Measurements from ENCODE around the gene SUSD6.

SUSD6 gene

GRCh38 chr14:69680297-69680696 lies 68.9 kb downstream of the SUSD6 start:
- no peak overlapping the region for H3K4me3 ChIP-seq (ENCODE audit: control insufficient read depth, low read depth, low read length)
- TF ChIP-seq, protein P1, sequence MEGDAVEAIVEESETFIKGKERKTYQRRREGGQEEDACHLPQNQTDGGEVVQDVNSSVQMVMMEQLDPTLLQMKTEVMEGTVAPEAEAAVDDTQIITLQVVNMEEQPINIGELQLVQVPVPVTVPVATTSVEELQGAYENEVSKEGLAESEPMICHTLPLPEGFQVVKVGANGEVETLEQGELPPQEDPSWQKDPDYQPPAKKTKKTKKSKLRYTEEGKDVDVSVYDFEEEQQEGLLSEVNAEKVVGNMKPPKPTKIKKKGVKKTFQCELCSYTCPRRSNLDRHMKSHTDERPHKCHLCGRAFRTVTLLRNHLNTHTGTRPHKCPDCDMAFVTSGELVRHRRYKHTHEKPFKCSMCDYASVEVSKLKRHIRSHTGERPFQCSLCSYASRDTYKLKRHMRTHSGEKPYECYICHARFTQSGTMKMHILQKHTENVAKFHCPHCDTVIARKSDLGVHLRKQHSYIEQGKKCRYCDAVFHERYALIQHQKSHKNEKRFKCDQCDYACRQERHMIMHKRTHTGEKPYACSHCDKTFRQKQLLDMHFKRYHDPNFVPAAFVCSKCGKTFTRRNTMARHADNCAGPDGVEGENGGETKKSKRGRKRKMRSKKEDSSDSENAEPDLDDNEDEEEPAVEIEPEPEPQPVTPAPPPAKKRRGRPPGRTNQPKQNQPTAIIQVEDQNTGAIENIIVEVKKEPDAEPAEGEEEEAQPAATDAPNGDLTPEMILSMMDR (conservative IDR thresholded peaks at IDR 0.05; ENCODE audit: control insufficient read depth, insufficient read depth, low read depth, low read length) = no peak
- DNase-seq (ENCODE audit: low read depth) = no peak

- H3K4me3 ChIP-seq (ENCODE audit: control insufficient read depth, low read depth, low read length) = no peak overlapping the region
- TF ChIP-seq, protein P1 (conservative IDR thresholded peaks at IDR 0.05; ENCODE audit: control insufficient read depth, insufficient read depth, low read depth, low read length) = no peak
- no peak for DNase-seq (ENCODE audit: low read depth)
Observed at GRCh38 chr14:69682136-69682535, 70.7 kb downstream of the SUSD6 start.

DNA sequence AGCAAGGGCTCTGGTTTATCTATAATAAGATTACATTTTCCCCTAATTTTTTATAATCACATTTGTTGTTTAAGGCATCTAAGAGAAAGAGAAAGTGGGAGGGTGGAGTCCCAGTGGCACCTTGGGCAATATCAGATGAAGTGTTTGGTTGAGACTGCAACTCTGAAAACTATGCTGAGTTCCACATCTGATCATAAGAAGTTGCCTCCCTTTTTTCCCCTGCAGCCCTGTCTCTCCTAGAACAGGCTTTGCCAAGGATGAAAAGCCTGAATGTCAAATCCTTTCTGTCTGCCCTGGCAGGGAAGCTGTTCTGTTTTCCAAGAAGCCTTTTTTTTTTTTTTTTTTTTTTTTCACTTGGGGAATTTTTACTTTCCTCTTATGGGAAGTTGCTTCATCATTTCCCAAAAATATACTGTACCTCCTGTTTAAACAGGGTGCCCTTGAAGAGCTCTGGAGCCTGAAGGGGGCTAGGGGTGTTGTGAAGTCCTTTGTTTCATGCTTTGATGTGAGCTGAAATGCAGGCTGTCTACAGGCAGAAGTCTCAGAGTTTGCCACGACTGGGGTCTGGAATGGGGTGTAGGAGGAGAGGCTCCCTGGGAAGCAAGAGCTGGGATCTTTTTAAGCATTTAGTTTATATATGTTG lies 71.3 kb downstream of the SUSD6 start:
- DNase-seq (ENCODE audit: low read depth) = no peak
- H3K4me3 ChIP-seq (ENCODE audit: control insufficient read depth, low read depth, low read length) = no peak overlapping the region
- TF ChIP-seq, protein P1 (conservative IDR thresholded peaks at IDR 0.05; ENCODE audit: control insufficient read depth, insufficient read depth, low read depth, low read length) = no peak

GRCh38 chr14:69683971-69684370 lies 72.6 kb downstream of the SUSD6 start:
- H3K4me3 ChIP-seq (ENCODE audit: control insufficient read depth, low read depth, low read length) = no peak overlapping the region
- TF ChIP-seq, protein P1 (conservative IDR thresholded peaks at IDR 0.05; ENCODE audit: control insufficient read depth, insufficient read depth, low read depth, low read length) = no peak

GRCh38 chr14:69684461-69685217 lies 73.2 kb downstream of the SUSD6 start:
- no peak for DNase-seq (ENCODE audit: low read depth)
- TF ChIP-seq, protein P1 (conservative IDR thresholded peaks at IDR 0.05; ENCODE audit: control insufficient read depth, insufficient read depth, low read depth, low read length) = no peak
- no peak overlapping the region for H3K4me3 ChIP-seq (ENCODE audit: control insufficient read depth, low read depth, low read length)

More at GRCh38 chr14:69683971-69684370, 72.6 kb downstream of the SUSD6 start:
- no peak for DNase-seq (ENCODE audit: low read depth)

DNA sequence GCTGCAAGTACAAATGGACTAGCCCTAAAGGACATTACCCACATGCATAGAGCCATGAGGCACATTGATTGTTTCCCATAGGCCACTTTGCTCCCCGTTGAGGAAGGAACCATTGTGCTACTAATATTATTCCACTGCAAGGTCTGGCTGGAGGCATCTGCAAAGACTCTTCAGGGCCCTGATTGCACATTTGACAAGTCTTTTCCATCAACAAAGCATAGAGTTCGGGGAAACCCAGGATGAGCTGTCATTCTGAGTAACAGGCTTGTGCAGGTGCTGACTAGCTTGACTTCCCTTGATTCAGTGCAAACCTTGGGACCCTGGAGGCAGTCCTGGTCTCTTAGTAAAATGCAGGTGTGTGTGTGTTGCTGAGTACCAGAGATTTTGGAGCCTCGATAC lies 73.8 kb downstream of the SUSD6 start:
- H3K4me3 ChIP-seq (ENCODE audit: control insufficient read depth, low read depth, low read length) = no peak overlapping the region
- TF ChIP-seq, protein P1 (conservative IDR thresholded peaks at IDR 0.05; ENCODE audit: control insufficient read depth, insufficient read depth, low read depth, low read length) = no peak
- DNase-seq (ENCODE audit: low read depth) = peak; percentile 37

Data from fibroblast of mammary gland (primary cell).